Activated T-helper 1 cell treated with Interleukin-2 at 50 U/mL for 16 hours (primary cell): ENCODE data around the gene RILP.

Experiments used
- DNase-seq: peaks from one replicate; pipeline ENCODE4 v3.0.0-alpha.2; 2020; ENCODE audit warnings: low read depth

The RILP gene

DNA sequence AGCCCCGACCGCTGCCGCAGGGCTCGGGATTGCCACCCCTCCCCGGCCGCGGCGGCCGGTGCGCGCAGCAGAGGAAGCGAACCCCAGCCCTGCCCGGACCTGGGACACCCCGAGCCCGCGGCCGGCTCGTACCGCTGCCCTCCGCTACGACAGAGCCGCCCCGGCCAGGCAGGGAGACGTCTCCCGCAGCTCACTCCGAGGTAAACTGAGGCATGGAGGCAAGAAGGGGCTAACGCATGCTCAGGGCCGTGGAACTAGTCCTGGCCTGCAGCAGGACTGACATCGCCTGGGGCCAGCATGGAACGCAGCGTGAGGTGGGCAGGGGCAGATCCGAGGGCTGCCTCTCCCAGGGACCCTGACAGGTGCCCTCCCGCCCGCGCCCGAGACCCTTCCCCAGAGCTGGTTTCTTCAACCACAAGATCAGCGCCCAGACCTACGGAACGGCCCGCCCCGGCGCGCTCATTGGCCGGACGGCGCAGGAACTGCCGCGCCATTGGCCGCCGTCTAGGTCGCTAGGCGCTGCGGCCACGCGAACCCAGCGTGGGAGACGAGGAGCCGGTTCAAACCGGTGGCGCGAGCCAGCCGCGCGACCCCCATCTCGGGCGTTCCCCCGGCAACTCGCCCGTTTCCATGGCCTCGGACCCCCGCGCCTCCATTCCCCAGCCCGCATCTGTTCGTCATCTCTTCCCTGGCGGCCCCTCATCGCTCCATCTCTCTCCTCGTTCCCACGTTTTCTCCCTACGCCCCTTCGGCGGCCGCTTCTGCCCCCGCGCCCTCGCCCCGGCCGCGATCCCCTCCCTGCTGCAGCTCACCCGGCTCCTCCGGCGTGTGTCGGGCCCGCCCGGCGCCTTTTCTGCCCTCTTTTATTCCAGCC, 21.4 kb downstream of the RILP start, which contains the start of gene SLC43A2:
SLC43A2 (minus strand) TSS at position 853 of the 874 bp plus-strand sequence. CDS start 960 bp downstream, outside the sequence.
- DNase-seq: peak; percentile 65

DNA sequence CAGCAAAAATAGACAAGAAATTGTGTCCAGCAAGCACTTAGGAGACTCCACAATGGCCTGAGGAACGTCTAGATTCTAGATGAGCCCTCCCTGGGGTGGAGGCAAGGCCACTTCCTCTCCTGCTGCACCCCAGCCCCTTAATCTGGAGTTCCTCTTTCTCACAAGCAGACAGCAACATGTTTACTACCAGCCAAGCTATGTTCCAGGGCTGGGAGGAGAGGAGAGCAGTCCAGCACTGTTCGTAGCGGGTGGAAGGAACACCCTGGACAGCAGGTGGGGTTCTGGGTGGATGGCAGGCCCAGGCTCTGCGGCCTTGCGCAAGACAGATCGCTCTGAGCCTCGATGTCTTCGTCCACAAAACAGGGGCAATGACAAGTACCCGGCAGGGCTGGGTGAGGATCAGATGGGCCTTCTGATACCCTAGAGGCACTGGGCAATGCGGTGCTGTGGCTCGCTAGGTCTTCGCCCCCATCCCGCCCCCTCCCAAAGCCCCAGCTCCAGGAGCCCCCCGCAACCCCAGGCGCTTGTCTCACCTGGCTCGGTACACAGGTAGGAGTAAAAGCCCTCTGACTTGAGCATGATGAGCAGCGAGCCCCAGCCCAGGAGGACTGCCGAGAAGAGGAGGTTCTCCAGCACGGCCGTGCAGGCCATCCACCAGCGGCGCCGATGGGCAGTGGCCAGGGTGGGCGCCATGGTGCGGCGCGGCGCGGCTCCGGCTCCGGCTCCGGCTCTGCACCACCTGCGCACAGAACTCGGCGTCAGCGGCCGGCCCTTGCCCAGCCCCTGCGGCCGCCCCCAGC, 22.3 kb downstream of the RILP start:
- DNase-seq: no peak

DNA sequence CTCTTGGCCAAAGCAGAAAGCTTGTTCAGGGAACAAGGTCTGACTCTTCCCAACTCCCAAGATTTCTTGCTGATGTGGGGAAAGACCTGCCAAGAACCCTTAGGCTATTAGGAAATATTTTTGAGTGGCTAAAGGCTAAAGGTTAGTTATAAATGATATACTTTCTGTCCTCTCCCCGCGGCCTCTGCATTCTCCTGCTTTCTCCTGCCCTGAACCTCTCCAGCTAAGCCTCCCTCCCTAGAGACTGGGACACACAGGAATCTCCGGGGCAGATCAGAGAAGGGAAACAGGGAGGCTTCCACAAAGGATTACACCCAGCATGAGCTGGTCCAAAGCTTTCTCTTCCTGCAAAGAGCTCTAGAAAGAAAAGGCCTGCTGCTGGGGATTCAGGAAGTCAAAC, 23.3 kb downstream of the RILP start:
- no peak for DNase-seq

DNA sequence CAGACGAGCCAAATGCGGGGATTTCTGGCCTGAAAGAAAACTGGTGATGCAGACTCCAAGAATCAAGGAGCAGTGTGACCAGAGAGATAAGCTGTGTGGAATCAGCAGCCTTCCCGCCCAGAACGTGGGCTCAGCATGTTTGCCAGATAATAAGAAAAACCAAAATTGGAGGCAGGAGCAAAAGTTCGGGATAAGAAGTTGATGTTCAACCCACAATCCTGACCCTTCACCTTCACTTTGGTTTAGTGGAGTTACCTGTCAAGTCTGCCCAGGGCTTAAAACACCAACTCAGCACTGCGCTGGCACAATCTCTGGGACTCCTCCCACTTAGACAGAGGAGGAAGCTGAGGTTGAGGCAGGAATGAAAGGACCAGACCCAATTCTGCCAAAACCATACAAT, 24.1 kb downstream of the RILP start:
- DNase-seq: no peak

DNA sequence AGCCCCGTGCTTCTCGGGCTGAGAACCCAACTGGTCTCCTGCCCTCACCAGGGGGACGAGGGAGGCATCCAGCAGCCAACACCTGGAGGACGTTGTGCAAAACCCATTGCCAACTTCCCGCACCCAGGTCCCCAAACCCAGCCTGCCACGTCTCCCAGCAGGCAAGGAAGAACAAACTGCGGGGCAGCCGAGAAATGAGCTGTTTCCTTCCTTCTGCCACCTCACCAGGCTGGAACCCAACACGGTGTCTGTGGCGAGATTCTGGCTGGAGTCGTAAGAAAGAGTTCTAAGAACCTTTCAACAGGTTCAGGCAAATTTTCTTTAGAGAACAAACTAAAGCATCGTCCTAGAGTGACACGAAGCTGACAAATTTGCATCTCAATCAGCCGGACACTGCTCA, 24.6 kb downstream of the RILP start:
- no peak for DNase-seq

DNA sequence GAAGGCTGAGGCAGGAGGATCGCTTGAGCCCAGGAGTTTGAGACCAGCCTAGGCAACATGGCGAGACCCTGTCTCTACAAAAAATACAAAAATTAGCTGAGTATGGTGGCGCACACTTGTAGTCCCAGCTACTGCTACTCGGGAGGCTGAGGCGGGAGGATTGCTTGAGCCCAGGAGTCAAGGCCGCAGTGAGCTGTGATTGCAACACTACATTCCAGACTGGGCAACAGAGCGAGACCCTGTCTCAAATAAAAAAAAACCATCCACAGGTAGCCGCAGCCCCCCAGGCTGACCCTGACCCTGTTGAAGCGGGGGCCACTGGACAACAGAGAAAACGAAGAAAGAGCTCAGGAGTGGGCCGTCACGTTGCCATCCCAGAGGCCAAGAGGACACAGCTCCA, 25.0 kb downstream of the RILP start:
- no peak for DNase-seq

DNA sequence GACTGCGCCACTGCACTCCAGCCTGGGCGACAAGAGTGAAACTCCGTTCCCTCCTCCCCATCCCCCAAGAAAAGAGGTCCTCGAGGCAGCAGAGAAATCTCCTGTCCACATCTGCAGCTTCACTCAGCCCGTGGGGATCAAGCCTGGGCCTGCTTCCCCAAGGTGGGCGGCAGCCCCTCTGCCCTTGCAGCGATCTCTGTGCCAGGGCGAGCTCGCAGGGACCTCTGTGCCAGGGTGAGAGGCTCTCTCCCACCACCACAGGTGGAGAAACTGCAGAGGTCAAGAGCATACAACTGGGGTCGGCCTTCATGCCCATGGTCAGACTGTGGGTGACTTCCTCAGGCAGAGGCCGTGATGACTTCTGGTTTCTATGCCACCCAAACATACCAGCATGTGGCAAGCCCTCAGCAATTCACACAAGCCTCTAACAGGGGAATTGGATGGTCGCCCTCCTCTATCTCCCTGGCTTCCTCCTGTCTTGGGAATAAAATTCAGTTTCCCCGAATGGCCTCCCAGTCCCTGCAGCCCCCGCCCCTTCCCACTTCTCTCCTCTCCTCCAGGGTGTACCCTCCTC, 26.5 kb downstream of the RILP start:
- DNase-seq: no peak

DNA sequence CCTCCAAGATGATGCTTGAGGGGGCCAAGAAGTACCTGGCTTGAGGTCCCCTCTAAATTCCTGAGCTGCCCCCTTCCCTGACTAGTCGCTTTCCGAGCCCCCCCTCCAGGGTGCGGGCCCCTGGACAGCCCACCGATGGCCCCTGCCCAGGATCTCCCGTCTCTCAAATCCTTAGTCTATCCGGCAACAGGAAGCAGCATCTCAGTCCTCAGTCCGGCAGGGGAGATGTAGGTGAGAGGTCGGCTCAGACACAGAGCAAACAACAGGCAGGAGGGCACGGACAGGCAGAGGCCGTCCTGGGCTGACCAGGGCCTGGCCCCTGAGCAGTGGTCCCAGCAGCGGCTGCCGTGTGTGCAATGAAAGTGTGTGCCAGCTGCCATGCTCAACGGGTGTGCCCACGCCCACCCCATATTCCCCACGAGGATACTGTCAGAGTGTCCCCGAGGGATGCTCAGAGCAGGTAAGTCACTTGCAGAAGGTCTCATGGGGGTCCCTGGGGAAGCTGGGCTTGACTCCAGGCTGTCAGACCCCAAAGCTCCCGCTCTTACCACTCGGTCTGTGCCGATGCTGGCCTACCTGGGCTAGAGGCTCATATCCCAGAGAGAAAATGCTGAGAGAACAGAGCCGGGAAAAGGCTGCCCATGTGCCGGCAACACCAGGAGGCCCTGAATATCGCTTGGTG, 28.3 kb downstream of the RILP start:
- DNase-seq: no peak

DNA sequence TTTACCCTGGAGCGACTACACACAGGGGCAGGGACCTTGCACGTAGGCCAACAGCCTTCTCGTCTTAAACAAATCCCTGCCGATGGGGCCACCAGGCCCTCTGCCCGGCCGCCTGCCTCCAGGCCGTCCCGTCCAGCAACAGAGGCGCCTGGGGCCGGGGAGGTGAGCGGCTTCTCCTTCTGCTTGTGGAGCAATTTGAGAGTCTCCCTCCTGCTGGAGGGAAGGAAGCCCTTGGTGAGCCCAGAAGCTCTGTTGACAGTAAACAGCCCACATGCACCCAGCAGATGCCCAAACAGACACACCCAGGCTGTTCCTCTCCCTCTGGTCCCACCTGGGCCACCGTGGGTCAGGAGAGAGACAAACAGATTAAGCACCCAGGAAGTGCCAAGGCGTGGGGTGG, 29.2 kb downstream of the RILP start:
- no peak for DNase-seq

DNA sequence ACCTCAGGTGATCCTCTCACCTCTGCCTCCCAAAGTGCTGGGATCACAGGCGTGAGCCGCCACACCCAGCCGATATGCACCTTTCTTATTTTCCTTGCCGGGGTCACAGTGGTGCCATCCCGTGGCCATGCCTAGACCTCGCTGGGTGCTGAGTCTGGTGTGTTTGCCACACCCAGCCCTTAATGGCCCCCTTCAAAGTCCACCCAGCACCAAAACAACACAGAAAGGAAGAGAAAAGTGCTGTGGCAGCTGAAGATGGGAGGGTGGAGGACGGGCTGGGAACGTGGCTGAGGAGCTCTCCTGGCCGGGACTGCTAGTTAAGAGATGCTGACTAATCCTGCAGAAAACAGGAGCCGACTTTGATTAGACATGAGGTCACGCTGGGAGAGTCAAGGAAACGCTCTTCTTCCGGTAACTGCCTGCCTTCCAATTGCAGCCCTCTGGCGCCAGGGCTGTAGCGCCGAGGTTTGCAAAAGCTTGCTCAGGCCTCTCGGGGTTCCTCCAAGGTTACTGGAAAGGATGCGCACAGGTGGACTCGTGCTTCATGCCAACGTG, 32.0 kb downstream of the RILP start:
- no peak for DNase-seq

DNA sequence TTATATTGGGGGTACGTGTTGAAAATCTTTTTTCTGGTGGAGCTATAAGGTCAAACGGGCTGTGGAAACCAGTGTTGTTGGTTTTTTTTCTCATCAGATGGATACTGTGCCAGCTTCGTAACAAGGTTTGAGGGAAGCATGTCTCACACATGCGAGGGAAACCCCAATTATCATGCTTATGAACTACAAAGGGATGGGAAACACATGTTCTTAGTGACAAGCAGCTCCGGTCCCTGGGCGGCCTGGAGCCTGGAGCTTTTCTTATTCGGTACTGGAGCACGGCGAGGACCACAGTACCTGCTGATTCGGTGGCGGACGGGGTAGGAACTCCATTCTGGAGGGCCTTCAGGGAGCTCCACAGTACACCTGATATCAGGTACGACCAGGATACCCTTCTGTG, 33.6 kb downstream of the RILP start:
- no peak for DNase-seq

DNA sequence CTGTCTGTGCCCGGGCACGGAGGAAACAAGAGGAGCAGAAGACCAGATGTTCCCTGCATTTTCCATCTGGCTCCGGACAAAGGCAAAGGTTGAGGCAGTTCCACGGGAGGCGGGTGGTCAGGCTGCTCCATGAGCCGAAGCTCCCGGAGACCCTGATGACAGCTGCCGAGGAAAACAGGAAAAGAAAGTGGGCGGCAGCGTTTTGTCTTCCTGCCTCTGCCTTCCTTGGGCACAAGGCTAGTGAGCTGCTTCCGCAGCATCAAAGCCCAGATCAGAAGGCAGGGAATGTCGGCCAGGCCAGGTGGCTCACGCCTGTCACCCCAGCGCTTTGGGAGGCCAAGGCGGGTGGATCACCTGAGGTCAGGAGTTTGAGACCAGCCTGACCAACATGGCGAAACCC, 37.3 kb downstream of the RILP start:
- DNase-seq: no peak

DNA sequence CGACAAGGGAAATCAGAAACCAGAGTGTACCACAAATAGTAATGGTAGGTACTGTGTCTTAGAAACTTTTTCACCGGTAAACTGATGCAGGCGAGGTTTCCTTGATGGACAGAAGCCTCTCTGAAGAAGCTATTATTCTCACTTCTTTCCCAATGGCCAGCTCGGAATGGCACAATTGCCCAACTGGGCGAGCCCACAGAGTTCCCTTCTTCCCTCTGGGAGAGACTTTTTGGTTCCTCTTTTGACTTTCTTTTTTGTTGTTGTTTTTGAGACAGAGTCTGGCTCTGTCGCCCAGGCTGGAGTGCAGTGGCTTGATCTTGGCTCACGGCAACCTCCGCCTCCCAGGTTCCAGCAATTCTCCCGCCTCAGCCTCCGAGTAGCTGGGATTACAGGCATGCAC, 38.0 kb downstream of the RILP start:
- DNase-seq: no peak

DNA sequence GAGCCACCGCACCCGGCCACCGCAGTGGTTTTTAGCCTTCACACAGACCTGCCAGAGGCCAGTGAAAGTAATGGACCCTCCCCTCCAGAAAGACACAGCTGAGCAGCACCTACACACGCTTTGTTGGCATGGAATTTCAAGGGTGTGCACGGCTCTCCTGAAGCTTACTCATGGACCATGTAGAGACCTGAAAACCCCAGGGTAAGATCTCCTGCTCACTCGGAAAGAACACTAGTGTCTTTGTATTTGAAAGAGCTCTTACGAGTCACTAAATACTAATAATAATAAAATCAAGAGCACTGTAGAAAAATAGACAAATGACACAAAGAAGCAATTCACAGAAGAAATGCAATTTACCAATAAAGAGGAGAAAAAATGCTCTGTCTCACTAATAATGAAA, 41.0 kb downstream of the RILP start:
- no peak for DNase-seq

DNA sequence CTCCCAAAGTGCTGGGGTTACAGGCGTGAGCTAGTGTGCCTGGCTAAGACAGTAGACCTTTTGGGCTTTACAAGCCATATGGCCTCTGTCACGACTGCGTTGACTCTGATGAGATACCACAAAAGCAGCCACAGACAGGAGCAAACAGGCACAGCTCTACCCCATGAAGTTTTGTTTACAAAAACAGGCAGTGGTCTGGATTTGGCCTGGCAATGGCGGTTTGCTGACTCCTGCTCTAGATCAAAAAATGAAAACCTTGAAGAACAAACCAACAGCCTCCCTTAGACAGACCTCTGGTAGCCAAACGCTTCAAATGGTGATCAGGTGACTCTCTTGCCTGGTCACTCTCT, 41.7 kb downstream of the RILP start:
- DNase-seq: no peak

DNA sequence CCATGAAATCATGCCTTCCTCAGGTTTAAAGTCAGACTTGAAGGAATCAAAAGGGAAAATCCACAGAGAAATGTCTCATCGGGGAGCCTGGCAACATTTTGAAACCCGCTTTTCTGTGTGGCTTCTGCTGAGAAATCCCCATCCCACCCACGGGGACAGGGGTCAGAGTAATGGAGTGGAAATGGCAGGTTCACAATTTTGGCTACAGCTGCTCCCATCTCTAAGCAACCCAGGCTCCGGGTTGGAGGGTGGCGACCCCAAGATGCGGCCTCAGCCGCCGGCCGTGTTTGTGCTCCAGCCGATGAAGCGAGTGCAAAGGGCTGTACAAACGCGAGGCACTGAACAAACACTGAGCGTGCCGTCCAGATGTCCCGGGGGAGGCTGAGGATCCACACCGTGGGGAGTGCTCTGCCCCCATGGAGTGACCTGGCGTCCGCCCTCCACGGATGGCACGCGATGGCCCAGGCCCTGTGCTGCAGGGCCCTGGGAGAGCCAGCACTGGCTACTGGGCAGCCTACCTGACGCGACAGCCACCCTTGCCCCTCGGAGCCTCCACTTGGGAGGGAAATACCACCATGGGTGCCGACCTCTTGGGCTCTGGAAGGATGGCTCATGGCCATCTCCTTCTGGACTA, 43.2 kb downstream of the RILP start:
- DNase-seq: no peak

DNA sequence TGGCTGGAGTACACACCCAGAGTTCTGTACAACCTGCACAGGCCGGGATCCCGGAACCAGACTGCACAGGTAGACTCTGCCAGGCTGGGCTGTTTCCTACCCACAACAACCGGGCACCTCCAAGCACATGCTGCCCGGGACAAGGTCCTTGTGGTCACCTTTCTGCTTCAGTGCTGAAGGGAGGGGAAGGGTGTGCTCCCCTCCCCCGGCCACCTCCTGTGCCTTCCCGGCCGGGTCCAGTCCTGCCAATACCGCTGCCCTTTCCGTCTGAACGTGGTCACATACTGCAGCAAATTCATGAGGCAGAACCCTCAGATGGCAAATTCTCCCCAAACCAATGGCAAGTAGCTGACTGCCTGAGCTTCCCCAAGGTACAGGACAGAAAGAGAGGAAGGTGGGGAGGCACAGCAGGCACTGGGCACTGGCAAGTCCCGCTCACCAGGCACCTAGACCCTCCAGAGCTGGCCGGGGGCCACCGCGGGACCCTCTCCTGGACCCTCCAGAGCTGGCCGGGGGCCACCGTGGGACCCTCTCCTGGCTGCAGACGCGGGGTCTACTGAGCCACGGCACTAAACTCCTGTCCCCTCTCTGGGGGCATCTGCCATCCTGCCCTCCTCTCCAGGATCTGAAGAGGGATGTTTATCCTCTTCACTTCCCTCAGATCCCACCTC, 43.9 kb downstream of the RILP start:
- no peak for DNase-seq

DNA sequence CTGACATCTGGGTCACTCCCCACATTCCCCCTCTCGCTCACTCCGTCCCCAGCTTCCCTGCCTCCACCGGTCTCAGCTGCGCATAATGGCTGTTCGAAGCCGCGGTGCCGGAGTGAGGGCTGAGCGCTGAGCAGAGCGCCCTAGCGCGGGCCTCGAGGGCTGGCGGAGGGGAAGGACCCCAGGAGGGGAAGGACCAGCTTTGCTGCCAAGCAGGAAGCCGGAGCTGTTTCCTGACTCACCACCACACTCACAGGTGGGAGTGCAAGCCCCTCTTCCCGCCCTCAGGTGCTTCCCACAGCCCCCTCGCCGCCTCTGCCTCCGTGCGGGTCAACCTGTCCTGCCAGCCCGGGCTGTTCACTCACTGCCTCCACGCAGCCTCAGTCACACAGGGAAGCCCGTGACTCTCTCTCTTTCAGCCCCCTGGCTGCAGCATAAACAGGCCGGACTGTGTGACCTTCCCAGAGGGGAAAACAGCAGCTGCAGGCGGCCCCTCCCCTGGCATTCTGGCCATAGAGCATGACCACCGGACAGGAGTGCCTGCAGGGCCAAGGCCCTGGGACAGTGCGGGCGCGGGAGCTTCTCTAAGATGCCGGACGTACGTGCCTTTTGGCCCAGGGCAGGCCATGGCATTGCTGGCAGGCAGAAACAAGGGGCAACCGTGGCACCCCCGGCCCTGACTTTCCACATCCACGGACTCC, 44.7 kb downstream of the RILP start:
- no peak for DNase-seq

DNA sequence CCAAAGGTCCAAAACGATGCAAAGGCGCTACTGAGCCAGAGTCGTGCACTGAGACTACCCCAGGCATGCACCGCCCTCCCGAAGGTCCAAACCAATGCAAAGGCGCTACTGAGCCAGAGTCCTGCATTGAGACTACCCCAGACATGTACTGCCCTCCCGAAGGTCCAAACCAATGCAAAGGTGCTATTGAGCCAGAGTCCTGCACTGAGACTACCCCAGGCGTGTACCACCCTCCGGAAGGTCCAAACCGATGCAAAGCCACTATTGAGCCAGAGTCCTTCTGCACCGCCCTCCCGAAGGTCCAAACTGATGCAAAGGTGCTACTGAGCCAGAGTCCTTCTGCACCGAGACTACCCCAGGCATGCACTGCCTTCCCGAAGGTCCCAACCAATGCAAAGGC, 48.1 kb downstream of the RILP start:
- DNase-seq: no peak

DNA sequence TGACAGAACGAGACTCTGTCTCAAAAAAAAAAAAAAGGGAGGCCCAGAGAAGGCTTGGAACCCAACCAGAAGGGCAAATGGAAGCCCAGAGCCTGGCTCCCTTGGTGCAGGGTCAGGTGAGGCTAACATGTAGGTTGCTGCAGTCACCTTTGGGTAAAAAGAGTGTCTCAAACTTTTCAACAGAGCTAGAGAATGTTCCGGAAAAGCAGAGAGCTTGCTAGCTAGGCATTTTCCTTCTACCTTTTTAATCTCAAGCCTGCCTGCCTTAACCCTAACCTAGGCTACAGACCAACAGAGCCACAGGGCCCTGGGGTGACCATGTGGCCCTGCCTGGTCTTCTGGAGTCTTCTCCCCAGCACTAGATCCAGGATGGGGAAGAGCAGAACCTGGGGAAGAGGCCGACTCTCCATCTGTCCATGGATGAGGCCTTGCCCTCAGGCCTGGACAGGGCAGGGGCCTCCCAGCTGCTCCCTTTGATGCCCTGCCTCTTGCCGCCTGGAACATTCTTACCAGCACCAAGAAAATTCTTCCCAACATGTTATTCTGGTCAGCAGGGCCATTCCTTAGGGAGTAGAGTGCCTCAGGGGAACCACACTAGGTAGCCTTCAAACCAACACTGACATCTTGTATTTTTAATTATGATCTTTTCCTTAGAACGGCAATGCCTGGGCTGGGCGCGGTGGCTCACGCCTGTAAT, 51.1 kb downstream of the RILP start:
- DNase-seq: no peak
